K562 (cell line): ENCODE data around the gene LAMTOR4. TPM values are rescaled to one million over a fixed set of nuclear protein-coding genes. Genes with fewer than 3 reads are reported as not detected.

Source experiments
- BHLHE40 ChIP-seq: IDR thresholded peaks from 2 replicates; pipeline ENCODE4 v1.6.1; 2011; ENCODE audit warnings: low read length, improper control_type of control experiment
- C11orf30 ChIP-seq: fragments of 450-650 bp; IDR thresholded peaks from 2 replicates; pipeline ENCODE4 v1.6.1; 2016; ENCODE audit warnings: low read depth, mild to moderate bottlenecking
- HNRNPLL ChIP-seq: fragments of 200-400 bp; formaldehyde crosslinking; IDR thresholded peaks from 2 replicates; pipeline ENCODE4 v1.6.1; 2017; ENCODE audit warnings: low read length, low read depth, mild to moderate bottlenecking; ENCODE audit not compliant: poor library complexity, severe bottlenecking
- PKNOX1 ChIP-seq: fragments of 450-650 bp; IDR thresholded peaks from 2 replicates; pipeline ENCODE4 v1.6.1; 2016
- PPARD ChIP-seq: fragments of 250-450 bp; sonication (Bioruptor Pico); IDR thresholded peaks from 2 replicates; pipeline ENCODE4 v1.8.0; 2022; ENCODE audit warnings: inconsistent platforms, mild to moderate bottlenecking, moderate library complexity
- TAF9B ChIP-seq: fragments of 450-650 bp; IDR thresholded peaks from 2 replicates; pipeline ENCODE4 v1.6.1; 2018; ENCODE audit warnings: mild to moderate bottlenecking; ENCODE audit not compliant: partially characterized antibody
- TFAP4 ChIP-seq: sonication (generic); formaldehyde crosslinking; IDR thresholded peaks from 2 replicates; pipeline ENCODE4 v1.8.0; 2022; ENCODE audit warnings: missing genetic modification reagents, mild to moderate bottlenecking, moderate library complexity, borderline replicate concordance
- YBX1 ChIP-seq: fragments of 450-650 bp; IDR thresholded peaks from 2 replicates; pipeline ENCODE4 v1.7.1; 2016; ENCODE audit warnings: mild to moderate bottlenecking
- ZNF133 ChIP-seq: fragments of 250-450 bp; sonication (Bioruptor Pico); IDR thresholded peaks from 2 replicates; pipeline ENCODE4 v1.4.0; 2020; ENCODE audit warnings: mild to moderate bottlenecking
- ZNF274 ChIP-seq: IDR thresholded peaks from 2 replicates; pipeline ENCODE4 v1.6.1; 2011; ENCODE audit warnings: low read depth, mild to moderate bottlenecking, low read length, moderate library complexity, borderline replicate concordance
- polyA plus RNA-seq, 8 experiments: library from polyadenylated mRNA; depleted of rRNA in 4 of 8; stranded (reverse) in 5 of 8; unstranded in 3 of 8; fragments of >200 nt; fragmentation: Nextera tagmentation in 2 of 8; fragmentation: Illumina TruSeq in 1 of 8; extraction: Ambion mirVana in 2 of 8; extraction: Trizol in 1 of 8; gene quantifications; 2 replicates each; pipeline versions ENCODE4 v1.2.1 to v1.2.3, GENCODE V29; 2011 to 2014; ENCODE audit warnings: inconsistent platforms in 1 of 8, missing spikeins in 1 of 8
- total RNA-seq, 7 experiments: library from RNA; depleted of rRNA in 6 of 7; stranded (reverse); fragments of >200 nt in 6 of 7; fragmentation: Illumina TruSeq in 2 of 7; extraction: Trizol in 2 of 7; gene quantifications; 2 replicates each; pipeline versions ENCODE4 v1.2.1 to v1.2.3, GENCODE V29; 2011 to 2021; ENCODE audit warnings: low replicate concordance in 1 of 7
- TF ChIP-seq, protein P1 (sequence below): fragments of 450-650 bp; IDR thresholded peaks from 2 replicates; pipeline ENCODE4 v1.6.1; 2016; ENCODE audit warnings: mild to moderate bottlenecking, moderate library complexity
- TF ChIP-seq, protein P2 (sequence below): fragments of 450-650 bp; formaldehyde crosslinking; IDR thresholded peaks from 2 replicates; pipeline ENCODE4 v1.4.0; 2022; ENCODE audit warnings: missing genetic modification characterization

LAMTOR4 gene
- total and polyA plus RNA-seq, 9 of the 15 experiments (the other 6 are each of a cell fraction or from before 2014, with no cell fraction given) = 79.6 to 314 (median 195) TPM

DNA sequence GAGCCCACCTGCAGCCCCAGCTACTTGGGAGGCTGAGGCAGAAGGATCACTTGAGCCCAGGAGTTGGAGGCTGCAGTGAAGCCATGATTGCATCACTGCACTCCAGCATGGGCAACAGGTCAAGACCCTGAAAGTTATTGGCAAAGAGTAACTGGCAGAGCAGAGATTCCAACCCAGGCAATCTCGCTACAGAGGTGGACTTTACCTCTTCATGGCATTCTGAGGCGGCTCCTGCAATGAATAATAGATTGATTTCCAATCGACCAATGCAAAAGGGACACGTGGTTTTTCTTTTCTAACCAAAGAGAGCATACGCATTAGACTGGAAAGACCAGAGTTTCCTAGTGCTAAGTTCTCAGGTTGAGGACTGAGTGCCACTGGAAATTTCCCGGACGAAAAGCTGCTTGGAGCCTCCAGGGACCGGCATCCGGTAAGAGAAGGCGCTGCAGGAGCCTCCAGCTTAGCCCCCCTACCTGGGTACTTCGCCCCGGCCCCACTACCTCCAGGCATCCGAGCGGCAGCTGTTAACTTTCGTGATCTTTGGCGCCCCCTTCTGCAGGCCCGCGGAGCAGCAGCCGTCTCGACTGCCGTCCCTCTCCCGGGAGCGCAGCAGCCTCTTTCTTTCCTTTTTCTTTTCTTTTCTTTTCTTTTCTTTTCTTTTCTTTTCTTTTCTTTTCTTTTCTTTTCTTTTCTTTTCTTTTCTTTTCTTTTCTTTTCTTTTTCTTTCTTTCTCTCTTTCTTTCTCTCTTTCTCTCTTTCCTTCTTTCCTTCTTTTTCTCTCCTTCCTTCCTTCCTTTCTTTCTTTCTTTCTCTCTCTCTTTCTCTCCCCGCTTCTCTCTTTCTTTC lies 17.9 kb upstream of the LAMTOR4 start (continued):
- TF ChIP-seq C11orf30 = no peak
- TF ChIP-seq YBX1 = no peak
- no peak for TF ChIP-seq ZNF133 (CRISPR knock-in tag)
- TF ChIP-seq, protein P1, sequence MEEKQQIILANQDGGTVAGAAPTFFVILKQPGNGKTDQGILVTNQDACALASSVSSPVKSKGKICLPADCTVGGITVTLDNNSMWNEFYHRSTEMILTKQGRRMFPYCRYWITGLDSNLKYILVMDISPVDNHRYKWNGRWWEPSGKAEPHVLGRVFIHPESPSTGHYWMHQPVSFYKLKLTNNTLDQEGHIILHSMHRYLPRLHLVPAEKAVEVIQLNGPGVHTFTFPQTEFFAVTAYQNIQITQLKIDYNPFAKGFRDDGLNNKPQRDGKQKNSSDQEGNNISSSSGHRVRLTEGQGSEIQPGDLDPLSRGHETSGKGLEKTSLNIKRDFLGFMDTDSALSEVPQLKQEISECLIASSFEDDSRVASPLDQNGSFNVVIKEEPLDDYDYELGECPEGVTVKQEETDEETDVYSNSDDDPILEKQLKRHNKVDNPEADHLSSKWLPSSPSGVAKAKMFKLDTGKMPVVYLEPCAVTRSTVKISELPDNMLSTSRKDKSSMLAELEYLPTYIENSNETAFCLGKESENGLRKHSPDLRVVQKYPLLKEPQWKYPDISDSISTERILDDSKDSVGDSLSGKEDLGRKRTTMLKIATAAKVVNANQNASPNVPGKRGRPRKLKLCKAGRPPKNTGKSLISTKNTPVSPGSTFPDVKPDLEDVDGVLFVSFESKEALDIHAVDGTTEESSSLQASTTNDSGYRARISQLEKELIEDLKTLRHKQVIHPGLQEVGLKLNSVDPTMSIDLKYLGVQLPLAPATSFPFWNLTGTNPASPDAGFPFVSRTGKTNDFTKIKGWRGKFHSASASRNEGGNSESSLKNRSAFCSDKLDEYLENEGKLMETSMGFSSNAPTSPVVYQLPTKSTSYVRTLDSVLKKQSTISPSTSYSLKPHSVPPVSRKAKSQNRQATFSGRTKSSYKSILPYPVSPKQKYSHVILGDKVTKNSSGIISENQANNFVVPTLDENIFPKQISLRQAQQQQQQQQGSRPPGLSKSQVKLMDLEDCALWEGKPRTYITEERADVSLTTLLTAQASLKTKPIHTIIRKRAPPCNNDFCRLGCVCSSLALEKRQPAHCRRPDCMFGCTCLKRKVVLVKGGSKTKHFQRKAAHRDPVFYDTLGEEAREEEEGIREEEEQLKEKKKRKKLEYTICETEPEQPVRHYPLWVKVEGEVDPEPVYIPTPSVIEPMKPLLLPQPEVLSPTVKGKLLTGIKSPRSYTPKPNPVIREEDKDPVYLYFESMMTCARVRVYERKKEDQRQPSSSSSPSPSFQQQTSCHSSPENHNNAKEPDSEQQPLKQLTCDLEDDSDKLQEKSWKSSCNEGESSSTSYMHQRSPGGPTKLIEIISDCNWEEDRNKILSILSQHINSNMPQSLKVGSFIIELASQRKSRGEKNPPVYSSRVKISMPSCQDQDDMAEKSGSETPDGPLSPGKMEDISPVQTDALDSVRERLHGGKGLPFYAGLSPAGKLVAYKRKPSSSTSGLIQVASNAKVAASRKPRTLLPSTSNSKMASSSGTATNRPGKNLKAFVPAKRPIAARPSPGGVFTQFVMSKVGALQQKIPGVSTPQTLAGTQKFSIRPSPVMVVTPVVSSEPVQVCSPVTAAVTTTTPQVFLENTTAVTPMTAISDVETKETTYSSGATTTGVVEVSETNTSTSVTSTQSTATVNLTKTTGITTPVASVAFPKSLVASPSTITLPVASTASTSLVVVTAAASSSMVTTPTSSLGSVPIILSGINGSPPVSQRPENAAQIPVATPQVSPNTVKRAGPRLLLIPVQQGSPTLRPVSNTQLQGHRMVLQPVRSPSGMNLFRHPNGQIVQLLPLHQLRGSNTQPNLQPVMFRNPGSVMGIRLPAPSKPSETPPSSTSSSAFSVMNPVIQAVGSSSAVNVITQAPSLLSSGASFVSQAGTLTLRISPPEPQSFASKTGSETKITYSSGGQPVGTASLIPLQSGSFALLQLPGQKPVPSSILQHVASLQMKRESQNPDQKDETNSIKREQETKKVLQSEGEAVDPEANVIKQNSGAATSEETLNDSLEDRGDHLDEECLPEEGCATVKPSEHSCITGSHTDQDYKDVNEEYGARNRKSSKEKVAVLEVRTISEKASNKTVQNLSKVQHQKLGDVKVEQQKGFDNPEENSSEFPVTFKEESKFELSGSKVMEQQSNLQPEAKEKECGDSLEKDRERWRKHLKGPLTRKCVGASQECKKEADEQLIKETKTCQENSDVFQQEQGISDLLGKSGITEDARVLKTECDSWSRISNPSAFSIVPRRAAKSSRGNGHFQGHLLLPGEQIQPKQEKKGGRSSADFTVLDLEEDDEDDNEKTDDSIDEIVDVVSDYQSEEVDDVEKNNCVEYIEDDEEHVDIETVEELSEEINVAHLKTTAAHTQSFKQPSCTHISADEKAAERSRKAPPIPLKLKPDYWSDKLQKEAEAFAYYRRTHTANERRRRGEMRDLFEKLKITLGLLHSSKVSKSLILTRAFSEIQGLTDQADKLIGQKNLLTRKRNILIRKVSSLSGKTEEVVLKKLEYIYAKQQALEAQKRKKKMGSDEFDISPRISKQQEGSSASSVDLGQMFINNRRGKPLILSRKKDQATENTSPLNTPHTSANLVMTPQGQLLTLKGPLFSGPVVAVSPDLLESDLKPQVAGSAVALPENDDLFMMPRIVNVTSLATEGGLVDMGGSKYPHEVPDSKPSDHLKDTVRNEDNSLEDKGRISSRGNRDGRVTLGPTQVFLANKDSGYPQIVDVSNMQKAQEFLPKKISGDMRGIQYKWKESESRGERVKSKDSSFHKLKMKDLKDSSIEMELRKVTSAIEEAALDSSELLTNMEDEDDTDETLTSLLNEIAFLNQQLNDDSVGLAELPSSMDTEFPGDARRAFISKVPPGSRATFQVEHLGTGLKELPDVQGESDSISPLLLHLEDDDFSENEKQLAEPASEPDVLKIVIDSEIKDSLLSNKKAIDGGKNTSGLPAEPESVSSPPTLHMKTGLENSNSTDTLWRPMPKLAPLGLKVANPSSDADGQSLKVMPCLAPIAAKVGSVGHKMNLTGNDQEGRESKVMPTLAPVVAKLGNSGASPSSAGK = peak; percentile 58; the same call in 1 of the 2 replicates
- peak; percentile 33; the same call in 1 of the 2 replicates for TF ChIP-seq BHLHE40
- no peak for TF ChIP-seq HNRNPLL
- no peak for TF ChIP-seq PPARD (CRISPR knock-in tag)
- no peak for TF ChIP-seq TAF9B
- no peak for TF ChIP-seq PKNOX1
- TF ChIP-seq, protein P2, sequence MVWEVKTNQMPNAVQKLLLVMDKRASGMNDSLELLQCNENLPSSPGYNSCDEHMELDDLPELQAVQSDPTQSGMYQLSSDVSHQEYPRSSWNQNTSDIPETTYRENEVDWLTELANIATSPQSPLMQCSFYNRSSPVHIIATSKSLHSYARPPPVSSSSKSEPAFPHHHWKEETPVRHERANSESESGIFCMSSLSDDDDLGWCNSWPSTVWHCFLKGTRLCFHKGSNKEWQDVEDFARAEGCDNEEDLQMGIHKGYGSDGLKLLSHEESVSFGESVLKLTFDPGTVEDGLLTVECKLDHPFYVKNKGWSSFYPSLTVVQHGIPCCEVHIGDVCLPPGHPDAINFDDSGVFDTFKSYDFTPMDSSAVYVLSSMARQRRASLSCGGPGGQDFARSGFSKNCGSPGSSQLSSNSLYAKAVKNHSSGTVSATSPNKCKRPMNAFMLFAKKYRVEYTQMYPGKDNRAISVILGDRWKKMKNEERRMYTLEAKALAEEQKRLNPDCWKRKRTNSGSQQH (CRISPR knock-in tag) = no peak
- TF ChIP-seq TFAP4 = peak; percentile 90
- TF ChIP-seq ZNF274 = no peak
